ENCODE data around the gene HPCAL4.

DNA sequence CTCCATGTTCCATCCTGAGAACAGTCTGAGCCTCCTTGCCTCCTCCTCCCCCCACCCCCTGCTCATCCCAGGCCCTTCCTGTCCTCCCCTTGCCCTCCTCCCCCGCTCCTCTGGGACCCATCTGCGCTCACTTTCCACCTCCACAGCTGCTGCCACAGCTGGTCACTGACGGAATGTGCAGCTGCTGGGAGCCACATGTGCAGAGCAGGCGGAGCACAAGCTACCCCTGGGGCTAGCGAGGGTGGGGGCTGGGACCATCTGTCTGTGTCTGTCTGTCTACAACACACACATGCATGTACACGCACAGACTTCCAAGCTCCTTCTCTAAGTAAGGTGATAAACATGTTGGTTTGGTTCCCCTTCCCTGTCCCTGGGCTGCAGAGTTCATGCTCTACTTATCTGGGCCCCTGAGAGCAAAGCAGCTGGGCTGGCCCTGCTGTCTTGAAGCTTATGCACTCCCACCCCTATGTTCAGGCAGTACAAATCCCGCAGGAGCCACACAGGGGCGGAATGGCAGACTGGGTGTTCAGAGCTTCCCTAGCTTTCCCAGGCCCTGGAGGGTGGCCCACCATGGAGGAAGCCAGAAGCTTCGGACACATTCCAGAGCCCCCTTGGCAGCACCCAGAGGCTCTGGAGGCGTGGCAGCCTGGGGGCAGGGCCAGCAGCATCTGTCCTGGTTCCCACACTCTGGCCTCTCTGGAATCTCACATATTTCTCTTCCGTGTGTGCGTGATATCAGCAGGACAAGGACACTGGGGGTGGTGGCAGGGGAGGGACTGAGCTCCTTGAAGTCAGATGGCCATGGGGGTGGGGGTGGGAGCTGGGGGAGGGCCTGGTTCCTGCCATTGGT, 44.8 kb downstream of the HPCAL4 start:
- TF ChIP-seq, protein P1, sequence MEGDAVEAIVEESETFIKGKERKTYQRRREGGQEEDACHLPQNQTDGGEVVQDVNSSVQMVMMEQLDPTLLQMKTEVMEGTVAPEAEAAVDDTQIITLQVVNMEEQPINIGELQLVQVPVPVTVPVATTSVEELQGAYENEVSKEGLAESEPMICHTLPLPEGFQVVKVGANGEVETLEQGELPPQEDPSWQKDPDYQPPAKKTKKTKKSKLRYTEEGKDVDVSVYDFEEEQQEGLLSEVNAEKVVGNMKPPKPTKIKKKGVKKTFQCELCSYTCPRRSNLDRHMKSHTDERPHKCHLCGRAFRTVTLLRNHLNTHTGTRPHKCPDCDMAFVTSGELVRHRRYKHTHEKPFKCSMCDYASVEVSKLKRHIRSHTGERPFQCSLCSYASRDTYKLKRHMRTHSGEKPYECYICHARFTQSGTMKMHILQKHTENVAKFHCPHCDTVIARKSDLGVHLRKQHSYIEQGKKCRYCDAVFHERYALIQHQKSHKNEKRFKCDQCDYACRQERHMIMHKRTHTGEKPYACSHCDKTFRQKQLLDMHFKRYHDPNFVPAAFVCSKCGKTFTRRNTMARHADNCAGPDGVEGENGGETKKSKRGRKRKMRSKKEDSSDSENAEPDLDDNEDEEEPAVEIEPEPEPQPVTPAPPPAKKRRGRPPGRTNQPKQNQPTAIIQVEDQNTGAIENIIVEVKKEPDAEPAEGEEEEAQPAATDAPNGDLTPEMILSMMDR (conservative IDR thresholded peaks at IDR 0.05 in 1 of 2, IDR thresholded peaks at IDR 0.05 in 1 of 2; ENCODE audit: extremely low read depth in 1 of 2, insufficient read depth in 1 of 2, low read depth in 1 of 2, low read length in 2 of 2): no peak
- TF ChIP-seq EZH2 (IDR thresholded peaks at IDR 0.05; ENCODE audit: borderline replicate concordance, low read length): no peak

All from mammary epithelial cell (primary cell).